Left hindlimb (tissue), 1 donor: Measurements from ENCODE around the gene TMEM127.

ENCODE experiments used
- DNase-seq: peaks from one replicate; pipeline ENCODE4 v3.0.0-alpha.2; 2018

Gene TMEM127

GRCh38 chr2:96203130-96204028, 62.4 kb downstream of the TMEM127 start:
- no peak for DNase-seq

- DNase-seq: no peak
Measured at GRCh38 chr2:96202152-96202854, 63.5 kb downstream of the TMEM127 start.

GRCh38 chr2:96201338-96201737, 64.5 kb downstream of the TMEM127 start:
- DNase-seq: no peak

- DNase-seq: no peak
Measured at GRCh38 chr2:96198921-96199320, 66.9 kb downstream of the TMEM127 start.
